ENCODE measurements around the gene MEG3.

DNA sequence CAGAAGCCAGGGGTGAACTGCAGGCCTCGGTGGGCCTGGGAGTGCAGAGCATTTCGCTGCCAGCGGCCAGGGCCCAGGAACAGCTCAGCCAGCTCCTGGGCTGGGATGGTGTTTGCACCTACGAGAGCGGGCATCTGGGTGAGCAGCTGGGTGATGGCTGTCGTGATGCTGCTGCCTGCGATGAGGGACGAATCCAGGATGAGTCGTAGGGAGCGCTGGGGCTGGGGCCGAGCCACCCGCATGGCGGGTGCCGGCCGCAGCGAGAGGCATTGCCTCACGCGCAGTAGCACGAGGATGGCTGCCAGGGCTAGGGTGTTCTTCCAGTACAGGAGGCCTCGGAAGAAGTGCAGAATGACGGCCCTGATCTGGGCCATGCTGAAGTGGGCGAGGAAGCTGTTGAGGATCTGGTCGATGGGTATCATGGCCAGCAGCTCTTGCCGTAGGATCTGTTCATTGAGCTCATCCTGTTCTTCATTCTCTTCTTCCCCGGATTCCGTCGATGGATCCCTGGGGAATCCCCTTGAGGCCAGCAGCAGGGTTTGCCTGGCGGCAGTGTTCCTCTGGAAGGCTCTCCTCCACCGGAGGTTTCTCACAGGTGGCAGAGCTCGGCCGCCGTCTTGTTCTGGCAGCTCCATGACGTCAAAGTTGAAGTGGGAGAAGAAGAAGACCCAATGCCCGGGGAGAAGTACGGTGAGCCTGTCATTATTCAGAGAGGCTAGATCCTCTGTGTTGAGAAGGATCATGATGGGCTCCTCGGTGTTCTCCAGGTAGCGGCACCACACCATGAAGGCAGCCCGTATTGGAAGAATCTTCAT lies 55.5 kb downstream of the MEG3 start:
- TF ChIP-seq, protein P1, sequence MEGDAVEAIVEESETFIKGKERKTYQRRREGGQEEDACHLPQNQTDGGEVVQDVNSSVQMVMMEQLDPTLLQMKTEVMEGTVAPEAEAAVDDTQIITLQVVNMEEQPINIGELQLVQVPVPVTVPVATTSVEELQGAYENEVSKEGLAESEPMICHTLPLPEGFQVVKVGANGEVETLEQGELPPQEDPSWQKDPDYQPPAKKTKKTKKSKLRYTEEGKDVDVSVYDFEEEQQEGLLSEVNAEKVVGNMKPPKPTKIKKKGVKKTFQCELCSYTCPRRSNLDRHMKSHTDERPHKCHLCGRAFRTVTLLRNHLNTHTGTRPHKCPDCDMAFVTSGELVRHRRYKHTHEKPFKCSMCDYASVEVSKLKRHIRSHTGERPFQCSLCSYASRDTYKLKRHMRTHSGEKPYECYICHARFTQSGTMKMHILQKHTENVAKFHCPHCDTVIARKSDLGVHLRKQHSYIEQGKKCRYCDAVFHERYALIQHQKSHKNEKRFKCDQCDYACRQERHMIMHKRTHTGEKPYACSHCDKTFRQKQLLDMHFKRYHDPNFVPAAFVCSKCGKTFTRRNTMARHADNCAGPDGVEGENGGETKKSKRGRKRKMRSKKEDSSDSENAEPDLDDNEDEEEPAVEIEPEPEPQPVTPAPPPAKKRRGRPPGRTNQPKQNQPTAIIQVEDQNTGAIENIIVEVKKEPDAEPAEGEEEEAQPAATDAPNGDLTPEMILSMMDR (conservative IDR thresholded peaks at IDR 0.05) = no peak
- TF ChIP-seq EZH2 (IDR thresholded peaks at IDR 0.05; ENCODE audit: low read depth) = no peak

Data from PC-9 (cell line).